AG09319 (cell line): ENCODE measurements around the gene VSTM2L.

Source experiments
- DNase-seq: peaks from one replicate; pipeline ENCODE4 v3.0.0-alpha.2; 2010; ENCODE audit warnings: low read depth; ENCODE audit errors: extremely low read depth
- CTCF ChIP-seq: IDR thresholded peaks from 2 replicates; pipeline ENCODE4 v1.5.1; 2011; ENCODE audit warnings: low read depth, mild to moderate bottlenecking, inconsistent platforms, low read length, moderate library complexity

VSTM2L gene

GRCh38 chr20:37976887-37977286 lies 74.0 kb downstream of the VSTM2L start:
- no peak for DNase-seq
- no peak for TF ChIP-seq CTCF

DNA sequence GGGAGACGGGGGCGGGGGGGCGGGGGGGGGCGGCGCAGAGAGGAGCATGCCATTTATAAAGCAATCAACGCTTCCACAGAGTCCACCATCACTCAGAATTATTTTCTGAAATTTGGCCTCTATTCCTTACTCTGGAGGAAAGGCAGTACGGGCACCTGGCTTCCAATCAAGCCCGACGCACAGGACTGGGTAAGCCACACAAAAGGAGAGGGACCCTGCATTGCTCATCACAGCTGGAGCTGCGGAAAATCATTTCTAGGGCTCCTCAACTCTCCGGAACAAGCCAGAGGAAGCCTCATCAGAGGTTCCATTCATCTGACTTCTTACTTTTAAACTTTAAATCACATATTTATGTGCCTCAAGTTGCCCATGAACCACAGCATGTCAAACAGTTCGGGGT lies 74.4 kb downstream of the VSTM2L start:
- no peak for DNase-seq
- TF ChIP-seq CTCF: no peak

GRCh38 chr20:37977786-37978185 lies 74.9 kb downstream of the VSTM2L start:
- no peak for DNase-seq
- no peak for TF ChIP-seq CTCF

DNA sequence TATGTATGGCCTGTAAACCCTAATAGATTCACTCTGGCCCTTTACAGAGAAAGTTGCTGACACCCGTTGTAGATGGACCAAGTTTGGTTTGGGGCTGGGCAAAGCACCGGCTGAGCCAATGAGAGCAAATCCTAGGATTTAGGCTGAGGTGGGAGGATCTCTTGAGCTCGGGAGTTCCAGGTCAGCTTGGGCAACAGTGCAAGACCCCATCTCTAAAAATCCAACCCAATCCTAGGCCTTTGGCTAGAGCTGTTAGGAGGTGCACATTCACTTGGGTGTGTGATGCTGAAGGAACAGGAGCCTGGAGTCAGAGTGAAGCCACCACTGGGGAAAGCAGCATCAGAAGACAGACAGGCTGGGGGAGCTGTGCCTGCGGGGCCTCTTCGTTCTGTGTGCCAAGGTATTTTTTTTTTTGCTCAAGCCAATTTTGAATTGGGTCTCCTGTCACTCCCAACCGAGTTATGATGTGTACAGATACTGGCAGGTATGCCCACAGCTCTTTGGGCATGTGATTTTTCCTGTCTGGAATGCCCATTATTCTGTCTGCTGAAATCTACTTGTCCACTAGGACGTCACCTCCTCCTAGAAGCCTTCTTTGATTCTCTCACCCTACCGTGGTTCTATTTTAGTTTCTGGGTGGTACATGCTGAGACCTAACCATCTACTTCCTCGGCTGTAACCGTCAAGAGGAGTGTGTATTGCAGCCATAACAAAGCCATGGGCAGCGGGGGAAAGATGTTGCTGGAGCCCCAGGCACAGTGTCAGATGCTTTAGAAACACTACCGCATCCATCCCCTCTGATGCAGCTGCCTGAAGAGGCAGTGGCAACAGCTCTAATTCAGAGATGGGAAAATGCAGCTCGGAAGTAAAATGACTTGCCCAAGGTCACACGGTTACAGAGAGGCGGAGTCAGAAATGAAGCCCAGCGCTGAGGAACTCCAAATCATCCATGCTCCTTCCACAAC lies 76.4 kb downstream of the VSTM2L start:
- TF ChIP-seq CTCF: no peak
- no peak for DNase-seq

GRCh38 chr20:37980383-37980782 lies 77.5 kb downstream of the VSTM2L start:
- no peak for TF ChIP-seq CTCF
- DNase-seq: no peak

- no peak for DNase-seq
- no peak for TF ChIP-seq CTCF
Measured at GRCh38 chr20:37980876-37981275, 77.9 kb downstream of the VSTM2L start.

DNA sequence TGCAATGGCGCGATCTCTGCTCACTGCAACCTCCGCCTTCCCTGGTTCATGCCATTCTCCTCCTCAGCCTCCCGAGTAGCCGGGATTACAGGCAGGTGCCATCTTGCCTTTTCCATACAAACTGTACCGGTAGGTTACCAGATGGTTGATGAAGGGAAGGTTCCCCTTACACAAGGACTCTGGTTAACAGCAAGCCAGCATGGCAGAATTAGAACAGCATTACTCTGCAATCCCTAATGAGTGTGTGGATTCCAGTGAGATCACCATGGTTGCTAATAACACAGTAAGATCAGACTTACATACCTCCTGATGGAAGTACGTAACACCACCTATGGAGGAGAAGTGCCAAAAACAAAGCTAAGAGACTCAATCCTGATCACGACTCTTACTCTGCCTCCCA lies 78.6 kb downstream of the VSTM2L start:
- TF ChIP-seq CTCF: no peak

More for the DNA sequence above, 78.6 kb downstream of the VSTM2L start:
- no peak for DNase-seq
